GM12874 (cell line): ENCODE data around the gene AGK.

Experiments
- CTCF ChIP-seq: IDR thresholded peaks from 2 replicates; pipeline ENCODE4 v1.5.1; 2011; ENCODE audit warnings: low read depth, mild to moderate bottlenecking, control low read depth, low read length, moderate library complexity; ENCODE audit not compliant: insufficient read depth

Gene AGK

GRCh38 chr7:141590666-141591065, 39.5 kb downstream of the AGK start:
- TF ChIP-seq CTCF: no peak

GRCh38 chr7:141593134-141593533, 41.9 kb downstream of the AGK start:
- TF ChIP-seq CTCF: no peak

GRCh38 chr7:141597966-141598365, 46.8 kb downstream of the AGK start:
- no peak for TF ChIP-seq CTCF

- no peak for TF ChIP-seq CTCF
Measured at GRCh38 chr7:141598408-141598807, 47.2 kb downstream of the AGK start.

GRCh38 chr7:141600168-141601006, 49.2 kb downstream of the AGK start:
- TF ChIP-seq CTCF: no peak

GRCh38 chr7:141609576-141609975, 58.4 kb downstream of the AGK start:
- no peak for TF ChIP-seq CTCF

GRCh38 chr7:141610671-141611070, 59.5 kb downstream of the AGK start:
- TF ChIP-seq CTCF: no peak
